ENCODE results near the gene TFEB. TPM values are rescaled to one million over a fixed set of nuclear protein-coding genes. Genes with fewer than 3 reads are reported as not detected.
A peak's percentile ranks its signal among the peaks of the same experiment; 100 is the strongest.

TFEB gene
- total and polyA plus RNA-seq, 2 of the 8 experiments (the other 6 are each of a cell fraction or from before 2014, with no cell fraction given), result 2.3 to 6.7 TPM

GRCh38 chr6:41734666-41735426, 562 bp downstream of the TFEB start:
- WGBS, 2 experiments (ENCODE audit: extremely low coverage in 1 of 2, insufficient coverage in 1 of 2, insufficient read length in 1 of 2, insufficient replicate concordance in 2 of 2, low coverage in 1 of 2, low lambda C conversion rate in 2 of 2, missing lambda C conversion rate in 1 of 2), result 0% methylated on average over 11 of the region's 76 CpGs; no CpG with 5 or more reads in 1 of the 2 experiments
- Histone ChIP-seq H2AK5ac (ENCODE audit: low read depth, low read length) (no peak overlapping the region), H2BK12ac (ENCODE audit: low read depth, low read length) (no peak overlapping the region), H3K27ac (ENCODE audit: low read depth, low read length) (no peak overlapping the region), H4K5ac (ENCODE audit: insufficient read length, low read depth, low read length) (no peak overlapping the region), H2BK120ac (replicated peaks; ENCODE audit: low read depth, low read length) (no peak overlapping the region), H3K9ac (replicated peaks in 1 of 4; ENCODE audit: extremely low read depth in 1 of 4, low read depth in 3 of 4, low read length in 3 of 4) (no peak overlapping the region), H3K18ac (ENCODE audit: extremely low read depth, low read length) (no peak overlapping the region), H3K23ac (ENCODE audit: insufficient read length) (no peak overlapping the region), H4K20me1 (replicated peaks in 1 of 2; ENCODE audit: control insufficient read depth in 1 of 2, insufficient read depth in 2 of 2, low read length in 2 of 2) (peaks cover 0 to 2% of the 10 kb centered on the region in 2 experiments), H3K4ac (replicated peaks; ENCODE audit: insufficient read length, low read depth, low read length) (no peak overlapping the region), H2BK5ac (ENCODE audit: low read depth, low read length) (no peak overlapping the region), H3K4me2 (ENCODE audit: insufficient read depth in 1 of 2, low read depth in 2 of 2, low read length in 2 of 2) (peak overlapping the region; percentile 71 to 93), H3K79me2 (ENCODE audit: control insufficient read depth in 1 of 2, insufficient read depth in 2 of 2, low read length in 2 of 2) (no peaks in the 10 kb centered on the region), H3K9me3 (ENCODE audit: insufficient read depth in 2 of 2, low read depth in 1 of 2, low read length in 1 of 2) (no peaks in the 10 kb centered on the region), H2AFZ (ENCODE audit: low read length) (no peak overlapping the region), H3K23me2 (ENCODE audit: low read depth, low read length) (peaks cover 9% of the 10 kb centered on the region; the same call in 1 of the 2 replicates), H3K27me3 (replicated peaks in 1 of 4; ENCODE audit: control insufficient read depth in 3 of 4, extremely low read depth in 1 of 4, insufficient read depth in 3 of 4, low read length in 3 of 4) (peaks cover 0 to 8% (median 5%) of the 10 kb centered on the region in 4 experiments; a peak in 3 of 7 replicates), H4K8ac (ENCODE audit: extremely low read depth, insufficient read depth, low read length) (no peak overlapping the region), H4K91ac (replicated peaks; ENCODE audit: insufficient read length, low read length) (no peak overlapping the region), H2BK15ac (ENCODE audit: low read length) (no peak overlapping the region), H3K56ac (replicated peaks; ENCODE audit: insufficient read length, low read depth, low read length) (no peak overlapping the region), H3K36me3 (ENCODE audit: control insufficient read depth in 2 of 4, insufficient read depth in 4 of 4, low read length in 3 of 4) (no peaks in the 10 kb centered on the region), H3K79me1 (ENCODE audit: low read depth, low read length) (no peaks in the 10 kb centered on the region), H3K14ac (ENCODE audit: insufficient read length) (no peak overlapping the region), H2BK20ac (ENCODE audit: low read length) (no peak overlapping the region), H3K4me1 (replicated peaks in 1 of 4; ENCODE audit: control insufficient read depth in 3 of 4, insufficient read depth in 4 of 4, low read length in 3 of 4) (peaks cover 6 to 34% (median 17%) of the 10 kb centered on the region in 4 experiments), H3K4me3 (ENCODE audit: extremely low read depth in 1 of 4, insufficient read depth in 2 of 4, low read depth in 3 of 4, low read length in 4 of 4) (peak overlapping the region; percentile 36 to 74 (median 54))
- TF ChIP-seq KDM5A (IDR thresholded peaks at IDR 0.05; ENCODE audit: low read length) (no peak), MAFK (IDR thresholded peaks at IDR 0.05; ENCODE audit: low read depth, low read length) (no peak), SUZ12 (IDR thresholded peaks at IDR 0.05; ENCODE audit: low read length) (no peak; the same call in 1 of the 2 replicates), POU5F1 (IDR thresholded peaks at IDR 0.05; ENCODE audit: low read depth, low read length) (no peak), NRF1 (IDR thresholded peaks at IDR 0.05; ENCODE audit: low read depth, low read length) (no peak), POLR2AphosphoS5 (IDR thresholded peaks at IDR 0.05; ENCODE audit: low read depth, low read length) (no peak), KDM4A (IDR thresholded peaks at IDR 0.05; ENCODE audit: low read depth, low read length, severe bottlenecking) (peak; percentile 32), TAF7 (optimal IDR thresholded peaks at IDR 0.05; ENCODE audit: borderline replicate concordance, low read depth, low read length) (no peak), EP300 (IDR thresholded peaks at IDR 0.05; ENCODE audit: borderline replicate concordance in 1 of 2, low read depth in 2 of 2, low read length in 2 of 2) (no peak)
- TF ChIP-seq, protein P1, sequence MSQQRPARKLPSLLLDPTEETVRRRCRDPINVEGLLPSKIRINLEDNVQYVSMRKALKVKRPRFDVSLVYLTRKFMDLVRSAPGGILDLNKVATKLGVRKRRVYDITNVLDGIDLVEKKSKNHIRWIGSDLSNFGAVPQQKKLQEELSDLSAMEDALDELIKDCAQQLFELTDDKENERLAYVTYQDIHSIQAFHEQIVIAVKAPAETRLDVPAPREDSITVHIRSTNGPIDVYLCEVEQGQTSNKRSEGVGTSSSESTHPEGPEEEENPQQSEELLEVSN (IDR thresholded peaks at IDR 0.05), result peak; percentile 12; the same call in 1 of the 2 replicates
- ChIA-PET POLR2A (ENCODE audit: partially characterized antibody) (interaction anchor here (1.0 to 1.4 kb wide), 4 partner anchors 17 to 50 kb away, joined by 3 to 5 read pairs (median 3); partner anchors contain the start of gene FRS3), CTCF (ENCODE audit: partially characterized antibody) (interaction anchor here (1.4 to 5.3 kb wide), 10 partner anchors 11 to 367 kb away, joined by 4 to 37 read pairs (median 8); no protein-coding TSS in a partner anchor)
- FAIRE-seq, result no peak
- DNase-seq (ENCODE audit: low read depth in 1 of 2, low spot score in 2 of 2), result peak in 1 of 2 experiments; percentile 75
